ENCODE results near the gene NRIP1.

The NRIP1 gene

GRCh38 chr21:14981246-14981645, 83.6 kb downstream of the NRIP1 start:
- H3K4me3 ChIP-seq (ENCODE audit: low read depth, low read length), result no peak overlapping the region
- no peak for DNase-seq
- no peaks in the 10 kb centered on the region for H3K9me3 ChIP-seq (ENCODE audit: severe bottlenecking)
- H3K36me3 ChIP-seq, result no peaks in the 10 kb centered on the region; the same call in 1 of the 2 replicates
- H3K27me3 ChIP-seq (ENCODE audit: insufficient read depth, low read depth, severe bottlenecking), result no peaks in the 10 kb centered on the region
- TF ChIP-seq CTCF (IDR thresholded peaks at IDR 0.05; ENCODE audit: low read depth, low read length), result no peak
- H3K27ac ChIP-seq, result no peak overlapping the region

- H3K36me3 ChIP-seq, result no peaks in the 10 kb centered on the region; the same call in 1 of the 2 replicates
- DNase-seq, result no peak
- H3K27ac ChIP-seq, result no peak overlapping the region
- H3K27me3 ChIP-seq (ENCODE audit: insufficient read depth, low read depth, severe bottlenecking), result no peaks in the 10 kb centered on the region
- no peak for TF ChIP-seq CTCF (IDR thresholded peaks at IDR 0.05; ENCODE audit: low read depth, low read length)
- no peaks in the 10 kb centered on the region for H3K9me3 ChIP-seq (ENCODE audit: severe bottlenecking)
- no peak overlapping the region for H3K4me3 ChIP-seq (ENCODE audit: low read depth, low read length)
Measured at GRCh38 chr21:14979264-14979663, 85.5 kb downstream of the NRIP1 start.

- H3K9me3 ChIP-seq (ENCODE audit: severe bottlenecking), result no peaks in the 10 kb centered on the region
- DNase-seq, result no peak
- H3K36me3 ChIP-seq, result no peaks in the 10 kb centered on the region
- H3K27ac ChIP-seq, result no peak overlapping the region
- no peak for TF ChIP-seq CTCF (IDR thresholded peaks at IDR 0.05; ENCODE audit: low read depth, low read length)
- H3K27me3 ChIP-seq (ENCODE audit: insufficient read depth, low read depth, severe bottlenecking), result no peaks in the 10 kb centered on the region
- no peak overlapping the region for H3K4me3 ChIP-seq (ENCODE audit: low read depth, low read length)
Measured at GRCh38 chr21:14977814-14978213, 87.0 kb downstream of the NRIP1 start.

GRCh38 chr21:14975136-14975919, 89.5 kb downstream of the NRIP1 start:
- Histone ChIP-seq H3K27me3 (ENCODE audit: insufficient read depth, low read depth, severe bottlenecking) (no peaks in the 10 kb centered on the region), H3K4me3 (ENCODE audit: low read depth, low read length) (no peak overlapping the region), H3K36me3 (no peaks in the 10 kb centered on the region), H3K27ac (no peak overlapping the region), H3K9me3 (ENCODE audit: severe bottlenecking) (no peaks in the 10 kb centered on the region)
- TF ChIP-seq CTCF (IDR thresholded peaks at IDR 0.05; ENCODE audit: low read depth, low read length), result no peak
- no peak for DNase-seq

- DNase-seq, result no peak
- Histone ChIP-seq H3K4me3 (ENCODE audit: low read depth, low read length) (no peak overlapping the region), H3K9me3 (ENCODE audit: severe bottlenecking) (no peaks in the 10 kb centered on the region), H3K27ac (no peak overlapping the region), H3K27me3 (ENCODE audit: insufficient read depth, low read depth, severe bottlenecking) (no peaks in the 10 kb centered on the region), H3K36me3 (peaks cover 12% of the 10 kb centered on the region)
- TF ChIP-seq CTCF (IDR thresholded peaks at IDR 0.05; ENCODE audit: low read depth, low read length), result no peak
Measured at GRCh38 chr21:14972678-14973077, 92.1 kb downstream of the NRIP1 start.

GRCh38 chr21:14968821-14969220, 96.0 kb downstream of the NRIP1 start:
- no peak for DNase-seq
- peaks cover 35% of the 10 kb centered on the region for H3K36me3 ChIP-seq

More at GRCh38 chr21:14968821-14969220, 96.0 kb downstream of the NRIP1 start:
- Histone ChIP-seq H3K9me3 (ENCODE audit: severe bottlenecking) (no peaks in the 10 kb centered on the region), H3K4me3 (ENCODE audit: low read depth, low read length) (no peak overlapping the region), H3K27ac (no peak overlapping the region), H3K27me3 (ENCODE audit: insufficient read depth, low read depth, severe bottlenecking) (no peaks in the 10 kb centered on the region)
- no peak for TF ChIP-seq CTCF (IDR thresholded peaks at IDR 0.05; ENCODE audit: low read depth, low read length)

Measured in WERI-Rb-1 (cell line).